MCF 10A (cell line): Measurements from ENCODE around the gene ANKRD6. TPM values are rescaled to one million over a fixed set of nuclear protein-coding genes. Genes with fewer than 3 reads are reported as not detected.

Experiments used
- BruUV-seq: library from RNA; stranded (reverse); fragments of 400-500 nt; replicated peaks from 2 replicates; lab custom pipeline; 2021; lab: Mats Ljungman, UMichigan
- CTCF ChIA-PET: fragments of 300-600 bp; sonication (Branson Sonifier 250); formaldehyde crosslinking; extraction: SDS; loops from one replicate; lab custom pipeline; 2021; ENCODE audit warnings: antibody characterized with exemption, inconsistent platforms; lab: Yijun Ruan, JAX
- POLR2A ChIA-PET: fragments of 300-600, 350-650 bp; sonication (Branson Sonifier 250); formaldehyde crosslinking; extraction: SDS; loops from one replicate; lab custom pipeline; 2020; ENCODE audit warnings: antibody characterized with exemption, inconsistent platforms; lab: Yijun Ruan, JAX
- DNase-seq: peaks from one replicate; pipeline ENCODE4 v3.0.0-alpha.2; 2018; ENCODE audit not compliant: unreplicated experiment
- H3K27ac Mint-ChIP-seq: one replicate; pipeline ENCODE4 v1.8.0; 2022; ENCODE audit warnings: mild to moderate bottlenecking, low read depth, mixed read lengths; ENCODE audit not compliant: unreplicated experiment
- H3K27me3 Mint-ChIP-seq: one replicate; pipeline ENCODE4 v1.8.0; 2022; ENCODE audit warnings: mixed read lengths; ENCODE audit not compliant: insufficient read depth, unreplicated experiment
- H3K36me3 Mint-ChIP-seq: one replicate; pipeline ENCODE4 v1.8.0; 2022; ENCODE audit warnings: mild to moderate bottlenecking, moderate library complexity, mixed read lengths; ENCODE audit not compliant: insufficient read depth, unreplicated experiment
- H3K4me1 Mint-ChIP-seq: one replicate; pipeline ENCODE4 v1.8.0; 2022; ENCODE audit warnings: mixed read lengths; ENCODE audit not compliant: insufficient read depth, unreplicated experiment
- H3K4me3 Mint-ChIP-seq: one replicate; pipeline ENCODE4 v1.8.0; 2022; ENCODE audit warnings: mild to moderate bottlenecking, moderate library complexity, mixed read lengths; ENCODE audit not compliant: unreplicated experiment
- H3K9me3 Mint-ChIP-seq: one replicate; pipeline ENCODE4 v1.8.0; 2022; ENCODE audit warnings: mixed read lengths; ENCODE audit not compliant: unreplicated experiment
- CTCF ChIP-seq: fragments of 200-600 bp; IDR thresholded peaks from one replicate; pipeline ENCODE4 v1.8.0; 2022; ENCODE audit warnings: antibody characterized with exemption, mild to moderate bottlenecking; ENCODE audit not compliant: unreplicated experiment
- intact Hi-C: fragments of 100-400 bp; cut with micrococcal nuclease; formaldehyde crosslinking; loops from 2 replicates; pipeline ENCODE4 v1.14.1; 2022
- total RNA-seq: library from RNA; stranded (reverse); gene quantifications from 2 replicates; pipeline ENCODE4 v1.2.3, GENCODE V29; 2022

The ANKRD6 gene
- total RNA-seq, 1 experiment from 2014 or later: 2.1 TPM

GRCh38 chr6:89602166-89602565, 169.2 kb downstream of the ANKRD6 start:
- H3K9me3 Mint-ChIP-seq: peaks cover 7% of the 10 kb centered on the region
- H3K4me3 Mint-ChIP-seq: no peak overlapping the region
- no peak for DNase-seq
- peaks cover 6% of the 10 kb centered on the region for H3K4me1 Mint-ChIP-seq
- CTCF ChIA-PET: interaction anchor here (0.6 to 3.0 kb wide), 3 partner anchors 35 to 230 kb away, joined by 4 to 15 read pairs (median 8); no protein-coding TSS in a partner anchor
- no peaks in the 10 kb centered on the region for H3K27me3 Mint-ChIP-seq
- intact Hi-C loops: no loop called here
- no peak overlapping the region for H3K27ac Mint-ChIP-seq
- TF ChIP-seq CTCF: no peak
- no TSS peak for BruUV-seq
- H3K36me3 Mint-ChIP-seq: no peaks in the 10 kb centered on the region
- POLR2A ChIA-PET: no interaction called here

- Mint-ChIP-seq H3K4me1 (no peaks in the 10 kb centered on the region), H3K36me3 (no peaks in the 10 kb centered on the region), H3K9me3 (no peaks in the 10 kb centered on the region), H3K4me3 (no peak overlapping the region), H3K27me3 (no peaks in the 10 kb centered on the region), H3K27ac (no peak overlapping the region)
- no TSS peak for BruUV-seq
- POLR2A ChIA-PET: no interaction called here
- no peak for DNase-seq
- no peak for TF ChIP-seq CTCF
- CTCF ChIA-PET: interaction anchor here (0.9 to 3.0 kb wide), 3 partner anchors 172 to 239 kb away, joined by 3 to 15 read pairs (median 3); no protein-coding TSS in a partner anchor
- intact Hi-C loops: no loop called here
These were observed 171.7 kb downstream of the ANKRD6 start for GRCh38 chr6:89604653-89605052.

- POLR2A ChIA-PET: no interaction called here
- intact Hi-C loops: no loop called here
- no peak overlapping the region for H3K4me3 Mint-ChIP-seq
- no peaks in the 10 kb centered on the region for H3K36me3 Mint-ChIP-seq
- no peaks in the 10 kb centered on the region for H3K27me3 Mint-ChIP-seq
- H3K4me1 Mint-ChIP-seq: no peaks in the 10 kb centered on the region
- H3K9me3 Mint-ChIP-seq: no peaks in the 10 kb centered on the region
- DNase-seq: no peak
- CTCF ChIA-PET: interaction anchor here (1.1 to 1.2 kb wide), 2 partner anchors 234 to 241 kb away, joined by 3 read pairs; no protein-coding TSS in a partner anchor
- no peak overlapping the region for H3K27ac Mint-ChIP-seq
- no peak for TF ChIP-seq CTCF
- no TSS peak for BruUV-seq
These were observed 172.9 kb downstream of the ANKRD6 start for GRCh38 chr6:89605861-89606260.

- Mint-ChIP-seq H3K27me3 (no peaks in the 10 kb centered on the region), H3K4me1 (no peaks in the 10 kb centered on the region), H3K4me3 (no peak overlapping the region), H3K27ac (no peak overlapping the region), H3K9me3 (no peaks in the 10 kb centered on the region), H3K36me3 (no peaks in the 10 kb centered on the region)
- CTCF ChIA-PET: interaction anchor here (0.6 to 6.7 kb wide), 35 partner anchors 7 to 1722 kb away, joined by 3 to 93 read pairs (median 5); partner anchors contain the start of gene ANKRD6
- peak; percentile 63 for DNase-seq
- POLR2A ChIA-PET: interaction anchor here (1.7 kb wide), 1 partner anchor 178 kb away, joined by 4 read pairs; no protein-coding TSS in a partner anchor
- peak; percentile 68 for TF ChIP-seq CTCF
- no TSS peak for BruUV-seq
- intact Hi-C loops: loop anchor here (1.0 kb wide), 3 partner anchors 177 to 242 kb away; partner anchors contain the start of gene ANKRD6
These were observed 177.2 kb downstream of the ANKRD6 start for GRCh38 chr6:89610149-89610642.
